Adrenal gland (tissue), 5 donors: Measurements from ENCODE around the gene COL2A1.

Source experiments
- POLR2A ChIP-seq, 2 donors: fragments of 450-650 bp; IDR thresholded peaks; one replicate each; pipeline ENCODE4 v1.6.1; 2017; ENCODE audit warnings: antibody characterized with exemption in 2 of 2, mild to moderate bottlenecking in 2 of 2, moderate library complexity in 1 of 2
- TF ChIP-seq, protein P1 (sequence below), 6 experiments: fragments of 450-650 bp in 4 of 6; fragments of 200-600 bp in 2 of 6; sonication (generic) in 1 of 6; IDR thresholded peaks; 1 replicate in 5 of 6; 2 replicates in 1 of 6; pipeline versions ENCODE4 v1.5.1 to v1.8.0; 2016 to 2021; ENCODE audit warnings: antibody characterized with exemption in 6 of 6, mild to moderate bottlenecking in 2 of 6, moderate library complexity in 1 of 6
- donor health status: DM: no; HTN: no; CAD: no.

- TF ChIP-seq, protein P1, sequence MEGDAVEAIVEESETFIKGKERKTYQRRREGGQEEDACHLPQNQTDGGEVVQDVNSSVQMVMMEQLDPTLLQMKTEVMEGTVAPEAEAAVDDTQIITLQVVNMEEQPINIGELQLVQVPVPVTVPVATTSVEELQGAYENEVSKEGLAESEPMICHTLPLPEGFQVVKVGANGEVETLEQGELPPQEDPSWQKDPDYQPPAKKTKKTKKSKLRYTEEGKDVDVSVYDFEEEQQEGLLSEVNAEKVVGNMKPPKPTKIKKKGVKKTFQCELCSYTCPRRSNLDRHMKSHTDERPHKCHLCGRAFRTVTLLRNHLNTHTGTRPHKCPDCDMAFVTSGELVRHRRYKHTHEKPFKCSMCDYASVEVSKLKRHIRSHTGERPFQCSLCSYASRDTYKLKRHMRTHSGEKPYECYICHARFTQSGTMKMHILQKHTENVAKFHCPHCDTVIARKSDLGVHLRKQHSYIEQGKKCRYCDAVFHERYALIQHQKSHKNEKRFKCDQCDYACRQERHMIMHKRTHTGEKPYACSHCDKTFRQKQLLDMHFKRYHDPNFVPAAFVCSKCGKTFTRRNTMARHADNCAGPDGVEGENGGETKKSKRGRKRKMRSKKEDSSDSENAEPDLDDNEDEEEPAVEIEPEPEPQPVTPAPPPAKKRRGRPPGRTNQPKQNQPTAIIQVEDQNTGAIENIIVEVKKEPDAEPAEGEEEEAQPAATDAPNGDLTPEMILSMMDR (IDR thresholded peaks at IDR 0.05): no peak
- no peak for TF ChIP-seq POLR2A (IDR thresholded peaks at IDR 0.05)
These were observed 76.9 kb downstream of the COL2A1 start for GRCh38 chr12:47927346-47927745.
